Measurements from ENCODE around the gene KLHL18. TPM values are rescaled to one million over a fixed set of nuclear protein-coding genes. Genes with fewer than 3 reads are reported as not detected.

Gene KLHL18
- total RNA-seq, 5 donors from 2014 or later (not counting 1 experiment from before 2014, with no cell fraction given): 20.2 to 41.3 (median 25.7) TPM

DNA sequence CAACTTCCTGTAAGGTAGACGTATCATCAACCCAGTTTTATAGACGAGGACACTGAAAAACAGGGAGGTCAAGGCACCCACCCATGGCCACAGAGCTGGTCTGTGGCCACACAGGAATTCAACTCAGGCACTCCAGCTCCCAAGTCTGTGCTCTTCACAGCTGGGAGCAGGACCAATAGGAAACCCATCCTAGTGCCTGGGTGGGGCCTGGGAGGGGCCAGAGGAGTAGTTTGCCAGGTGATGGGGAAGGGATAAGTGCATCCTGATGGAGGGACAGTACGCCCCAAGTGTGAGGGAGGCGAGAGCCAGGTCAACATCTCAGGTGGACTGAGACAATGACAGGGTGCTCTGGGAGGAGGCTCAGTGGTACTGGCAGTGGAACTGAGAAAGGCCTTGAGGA lies 22.1 kb upstream of the KLHL18 start:
- Mint-ChIP-seq H3K4me1 (no peaks in the 10 kb centered on the region), H3K27ac (no peak overlapping the region), H3K4me3 (no peak overlapping the region), H3K36me3 (no peaks in the 10 kb centered on the region), H3K27me3 (no peaks in the 10 kb centered on the region), H3K9me3 (no peaks in the 10 kb centered on the region)
- no peaks in the 10 kb centered on the region for H3K27me3 ChIP-seq (replicated peaks in 1 of 2; ENCODE audit: control insufficient read depth in 2 of 2, extremely low read depth in 1 of 2, insufficient read depth in 2 of 2, low read length in 1 of 2)
- CTCF ChIA-PET: no interaction called here
- no peak overlapping the region for H3K4me3 ChIP-seq (ENCODE audit: control insufficient read depth in 1 of 2, extremely low read depth in 1 of 2, low read length in 1 of 2)
- no peak for DNase-seq
- H3K27ac ChIP-seq (ENCODE audit: low read length): no peak overlapping the region
- H3K9me3 ChIP-seq: no peaks in the 10 kb centered on the region
- H3K4me1 ChIP-seq (ENCODE audit: control insufficient read depth in 1 of 2, extremely low read depth in 1 of 2, insufficient read depth in 2 of 2, low read length in 2 of 2): no peaks in the 10 kb centered on the region
- WGBS (ENCODE audit: insufficient coverage): 83% methylated on average over 3 of the region's 4 CpGs
- POLR2A ChIA-PET: no interaction called here
- no peak for ATAC-seq (replicated peaks in 1 of 4)
- no peaks in the 10 kb centered on the region for H3K36me3 ChIP-seq (ENCODE audit: control insufficient read depth in 2 of 2, extremely low read depth in 1 of 2, insufficient read depth in 1 of 2, low read length in 1 of 2)

DNA sequence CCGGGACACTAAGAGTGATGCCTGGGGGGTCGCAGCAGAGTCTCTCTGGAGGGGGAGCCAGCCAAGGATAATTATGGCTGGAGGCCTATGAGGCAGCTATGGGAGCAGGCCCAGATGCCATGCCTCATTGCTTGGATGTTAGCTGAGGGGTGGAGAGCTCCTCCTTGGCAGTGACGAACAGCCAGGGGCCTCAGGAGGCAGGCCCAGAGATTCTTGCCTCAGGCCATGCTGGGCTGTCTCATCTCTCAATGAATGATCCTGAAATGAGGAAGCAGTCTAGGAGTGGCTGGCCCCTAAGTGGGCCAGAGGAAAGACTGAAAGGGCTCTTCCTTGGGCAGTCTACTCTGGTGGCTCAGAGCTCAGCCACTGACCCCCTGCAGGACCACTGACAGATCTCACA lies 21.4 kb upstream of the KLHL18 start:
- CTCF ChIA-PET: no interaction called here
- no peaks in the 10 kb centered on the region for H3K9me3 Mint-ChIP-seq
- no peaks in the 10 kb centered on the region for H3K27me3 ChIP-seq (replicated peaks in 1 of 2; ENCODE audit: control insufficient read depth in 2 of 2, extremely low read depth in 1 of 2, insufficient read depth in 2 of 2, low read length in 1 of 2)

DNA sequence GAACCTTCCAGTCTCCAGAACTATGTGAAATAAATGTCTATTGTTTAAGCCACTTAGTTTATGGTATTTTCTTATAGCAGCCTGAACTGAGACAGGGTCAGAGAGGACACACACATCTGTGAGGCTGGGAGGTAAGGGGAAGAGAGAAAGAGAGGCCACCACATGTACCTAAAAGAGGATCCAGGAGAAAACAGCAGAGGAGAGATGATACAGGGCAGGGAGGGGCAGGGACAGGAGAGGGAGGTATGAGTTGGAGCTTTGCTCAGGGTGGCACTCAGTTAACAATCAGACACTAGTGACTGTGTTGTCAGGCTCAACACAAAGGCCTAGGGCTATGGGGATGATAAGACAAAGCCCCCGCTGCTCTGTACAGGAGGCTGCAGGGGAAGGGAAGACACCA lies 17.7 kb upstream of the KLHL18 start:
- Histone ChIP-seq H3K4me1 (ENCODE audit: control insufficient read depth in 1 of 2, extremely low read depth in 1 of 2, insufficient read depth in 2 of 2, low read length in 2 of 2) (no peaks in the 10 kb centered on the region), H3K27me3 (replicated peaks in 1 of 2; ENCODE audit: control insufficient read depth in 2 of 2, extremely low read depth in 1 of 2, insufficient read depth in 2 of 2, low read length in 1 of 2) (no peaks in the 10 kb centered on the region), H3K36me3 (ENCODE audit: control insufficient read depth in 2 of 2, extremely low read depth in 1 of 2, insufficient read depth in 1 of 2, low read length in 1 of 2) (no peaks in the 10 kb centered on the region), H3K9me3 (no peaks in the 10 kb centered on the region), H3K27ac (ENCODE audit: low read length) (no peak overlapping the region), H3K4me3 (ENCODE audit: control insufficient read depth in 1 of 2, extremely low read depth in 1 of 2, low read length in 1 of 2) (no peak overlapping the region)
- ChIA-PET POLR2A (no interaction called here), CTCF (no interaction called here)
- H3K36me3 Mint-ChIP-seq: no peaks in the 10 kb centered on the region
- H3K27me3 Mint-ChIP-seq: no peaks in the 10 kb centered on the region
- WGBS (ENCODE audit: insufficient coverage): 86% methylated on average over 1 of the region's 1 CpG
- peaks cover 0 to 8% (median 6%) of the 10 kb centered on the region in 3 donors for H3K4me1 Mint-ChIP-seq
- ATAC-seq (replicated peaks in 1 of 4) (no peak), DNase-seq (no peak)
- no peak overlapping the region for H3K4me3 Mint-ChIP-seq
- H3K27ac Mint-ChIP-seq: no peak overlapping the region
- H3K9me3 Mint-ChIP-seq: no peaks in the 10 kb centered on the region

More for the DNA sequence above, 21.4 kb upstream of the KLHL18 start:
- Histone ChIP-seq H3K36me3 (ENCODE audit: control insufficient read depth in 2 of 2, extremely low read depth in 1 of 2, insufficient read depth in 1 of 2, low read length in 1 of 2) (no peaks in the 10 kb centered on the region), H3K27ac (ENCODE audit: low read length) (no peak overlapping the region), H3K4me1 (ENCODE audit: control insufficient read depth in 1 of 2, extremely low read depth in 1 of 2, insufficient read depth in 2 of 2, low read length in 2 of 2) (no peaks in the 10 kb centered on the region), H3K4me3 (ENCODE audit: control insufficient read depth in 1 of 2, extremely low read depth in 1 of 2, low read length in 1 of 2) (no peak overlapping the region), H3K9me3 (no peaks in the 10 kb centered on the region)
- Mint-ChIP-seq H3K36me3 (no peaks in the 10 kb centered on the region), H3K27me3 (no peaks in the 10 kb centered on the region), H3K4me3 (no peak overlapping the region), H3K4me1 (no peaks in the 10 kb centered on the region), H3K27ac (no peak overlapping the region)
- WGBS (ENCODE audit: insufficient coverage): 92% methylated on average over 1 of the region's 3 CpGs
- ATAC-seq (replicated peaks in 1 of 4) (no peak), DNase-seq (no peak)
- POLR2A ChIA-PET: no interaction called here

DNA sequence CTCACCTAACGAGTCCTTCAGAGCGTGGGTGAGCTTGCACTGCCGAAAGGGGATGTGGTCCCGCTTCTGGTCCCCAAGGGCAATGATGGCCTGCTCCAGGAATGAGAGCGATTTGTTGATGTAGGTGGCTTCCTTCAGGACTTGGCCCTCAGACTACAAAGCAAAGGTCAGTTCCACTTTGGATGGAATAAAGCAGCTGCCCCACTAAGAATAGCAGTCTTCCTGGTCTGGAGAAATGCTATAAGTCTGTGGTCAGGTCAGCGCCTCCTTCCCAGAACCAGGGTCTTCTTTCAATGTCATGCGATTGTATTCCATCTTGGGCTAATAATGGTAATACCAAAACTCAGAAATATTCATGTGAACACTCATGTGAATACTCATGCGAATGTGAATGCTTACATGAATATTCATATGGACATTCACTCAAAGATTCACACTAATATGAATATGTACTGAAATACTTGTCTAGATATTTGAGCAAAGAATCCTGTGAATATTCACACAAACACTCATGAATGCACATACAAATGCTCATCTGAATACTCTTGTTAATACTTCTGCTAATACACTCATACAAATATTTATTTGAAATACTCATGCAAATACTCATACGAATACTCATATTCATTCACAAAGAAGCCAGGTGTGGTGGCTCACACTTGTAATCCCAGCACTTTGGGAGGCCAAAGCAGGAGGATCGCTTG lies 16.9 kb upstream of the KLHL18 start:
- H3K4me1 ChIP-seq (ENCODE audit: control insufficient read depth in 1 of 2, extremely low read depth in 1 of 2, insufficient read depth in 2 of 2, low read length in 2 of 2): no peaks in the 10 kb centered on the region
- POLR2A ChIA-PET: no interaction called here
- no peak overlapping the region for H3K27ac Mint-ChIP-seq
- no peaks in the 10 kb centered on the region for H3K9me3 Mint-ChIP-seq
- no peaks in the 10 kb centered on the region for H3K36me3 ChIP-seq (ENCODE audit: control insufficient read depth in 2 of 2, extremely low read depth in 1 of 2, insufficient read depth in 1 of 2, low read length in 1 of 2)
- no peak overlapping the region for H3K27ac ChIP-seq (ENCODE audit: low read length)
- no peaks in the 10 kb centered on the region for H3K27me3 Mint-ChIP-seq
- CTCF ChIA-PET: no interaction called here
- H3K4me1 Mint-ChIP-seq: peaks cover 0 to 8% (median 6%) of the 10 kb centered on the region in 3 donors
- no peaks in the 10 kb centered on the region for H3K36me3 Mint-ChIP-seq
- no peak for DNase-seq
- no peak overlapping the region for H3K4me3 Mint-ChIP-seq
- no peaks in the 10 kb centered on the region for H3K27me3 ChIP-seq (replicated peaks in 1 of 2; ENCODE audit: control insufficient read depth in 2 of 2, extremely low read depth in 1 of 2, insufficient read depth in 2 of 2, low read length in 1 of 2)
- 95% methylated on average over 6 of the region's 10 CpGs for WGBS (ENCODE audit: insufficient coverage)
- no peak for ATAC-seq (replicated peaks in 1 of 4)
- no peak overlapping the region for H3K4me3 ChIP-seq (ENCODE audit: control insufficient read depth in 1 of 2, extremely low read depth in 1 of 2, low read length in 1 of 2)
- no peaks in the 10 kb centered on the region for H3K9me3 ChIP-seq

DNA sequence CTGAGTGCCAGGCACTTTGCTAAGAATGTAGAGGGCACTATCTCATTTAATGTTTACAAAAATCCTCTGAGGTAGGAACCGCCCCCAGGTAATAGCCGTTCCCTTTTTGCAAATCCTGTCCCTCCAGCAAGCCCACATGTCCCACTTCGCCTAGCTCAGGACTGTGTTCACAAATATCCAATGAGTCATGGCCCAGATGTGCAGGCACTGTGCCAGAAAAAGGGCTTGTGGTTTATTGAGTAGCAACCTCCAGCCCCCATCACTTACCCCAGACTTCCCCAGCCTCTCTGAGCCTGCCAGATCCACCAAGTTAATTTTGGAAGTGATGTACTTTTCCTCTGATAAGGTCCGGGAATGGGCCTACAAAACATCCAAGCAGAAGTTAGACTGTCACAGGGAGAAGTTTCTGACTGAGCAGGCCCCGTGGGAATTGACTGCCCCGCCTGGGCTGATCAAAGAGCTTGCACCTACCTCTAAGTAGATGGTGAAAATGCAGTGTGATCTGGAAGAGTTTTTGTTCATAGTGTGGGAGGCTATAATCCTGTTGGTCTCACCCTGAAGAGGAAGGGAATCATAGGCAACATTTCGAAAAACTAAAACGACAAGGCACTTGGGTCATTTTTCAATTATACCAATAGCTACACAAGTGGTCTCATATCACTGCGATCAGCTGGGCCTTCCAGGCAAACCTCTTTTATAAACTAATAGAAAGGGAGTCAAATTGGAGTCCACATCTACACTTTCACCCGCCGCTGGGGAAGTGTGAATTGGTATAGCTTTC lies 15.8 kb upstream of the KLHL18 start:
- CTCF ChIA-PET: no interaction called here
- 50% methylated on average over 4 of the region's 11 CpGs for WGBS (ENCODE audit: insufficient coverage)
- no peaks in the 10 kb centered on the region for H3K27me3 ChIP-seq (replicated peaks in 1 of 2; ENCODE audit: control insufficient read depth in 2 of 2, extremely low read depth in 1 of 2, insufficient read depth in 2 of 2, low read length in 1 of 2)
- Mint-ChIP-seq H3K4me3 (no peak overlapping the region), H3K9me3 (no peaks in the 10 kb centered on the region), H3K4me1 (peaks cover 0 to 8% (median 6%) of the 10 kb centered on the region in 3 donors), H3K36me3 (no peaks in the 10 kb centered on the region), H3K27me3 (no peaks in the 10 kb centered on the region), H3K27ac (no peak overlapping the region)
- peak in 20 of 35 experiments; percentile 5 to 48 (median 13) for DNase-seq
- no peak overlapping the region for H3K4me3 ChIP-seq (ENCODE audit: control insufficient read depth in 1 of 2, extremely low read depth in 1 of 2, low read length in 1 of 2)
- no peak overlapping the region for H3K27ac ChIP-seq (ENCODE audit: low read length)
- no peaks in the 10 kb centered on the region for H3K9me3 ChIP-seq
- no peaks in the 10 kb centered on the region for H3K4me1 ChIP-seq (ENCODE audit: control insufficient read depth in 1 of 2, extremely low read depth in 1 of 2, insufficient read depth in 2 of 2, low read length in 2 of 2)
- H3K36me3 ChIP-seq (ENCODE audit: control insufficient read depth in 2 of 2, extremely low read depth in 1 of 2, insufficient read depth in 1 of 2, low read length in 1 of 2): no peaks in the 10 kb centered on the region
- ATAC-seq (replicated peaks in 1 of 4): peak; percentile 29 to 69 (median 59)
- POLR2A ChIA-PET: no interaction called here

DNA sequence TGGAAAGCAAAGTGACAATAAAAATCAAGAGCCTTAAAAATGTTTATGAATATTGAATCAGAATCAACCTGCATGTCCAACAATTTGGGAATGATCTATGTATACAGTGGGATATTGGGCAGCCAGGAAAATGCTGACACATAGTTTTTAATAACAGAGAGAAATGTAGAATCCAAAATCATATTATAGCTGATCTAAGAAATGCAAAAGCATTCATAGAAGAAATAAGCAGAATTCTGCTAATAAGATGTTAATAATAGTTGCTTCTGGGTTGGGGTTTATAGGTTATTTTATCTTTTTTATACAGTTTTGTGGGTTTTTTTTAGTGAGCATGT lies 15.3 kb upstream of the KLHL18 start:
- POLR2A ChIA-PET: no interaction called here
- ATAC-seq (replicated peaks in 1 of 4) (no peak), DNase-seq (no peak)
- Histone ChIP-seq H3K27me3 (replicated peaks in 1 of 2; ENCODE audit: control insufficient read depth in 2 of 2, extremely low read depth in 1 of 2, insufficient read depth in 2 of 2, low read length in 1 of 2) (no peaks in the 10 kb centered on the region), H3K36me3 (ENCODE audit: control insufficient read depth in 2 of 2, extremely low read depth in 1 of 2, insufficient read depth in 1 of 2, low read length in 1 of 2) (no peaks in the 10 kb centered on the region), H3K4me3 (ENCODE audit: control insufficient read depth in 1 of 2, extremely low read depth in 1 of 2, low read length in 1 of 2) (no peak overlapping the region), H3K27ac (ENCODE audit: low read length) (no peak overlapping the region), H3K4me1 (ENCODE audit: control insufficient read depth in 1 of 2, extremely low read depth in 1 of 2, insufficient read depth in 2 of 2, low read length in 2 of 2) (no peaks in the 10 kb centered on the region), H3K9me3 (no peaks in the 10 kb centered on the region)
- Mint-ChIP-seq H3K4me1 (peaks cover 0 to 8% (median 6%) of the 10 kb centered on the region in 3 donors), H3K27me3 (no peaks in the 10 kb centered on the region), H3K9me3 (no peaks in the 10 kb centered on the region), H3K27ac (no peak overlapping the region), H3K4me3 (no peak overlapping the region), H3K36me3 (no peaks in the 10 kb centered on the region)
- CTCF ChIA-PET: no interaction called here
